K562 (cell line): ENCODE measurements around the gene MPI. TPM values are rescaled to one million over a fixed set of nuclear protein-coding genes. Genes with fewer than 3 reads are reported as not detected.

ENCODE experiments used
- ATAC-seq: fragments of 200-7000 bp; cut with Tn5 transposase; 3 replicates; pipeline ENCODE4 v1.9.1; 2020; ENCODE audit warnings: moderate library complexity
- BruUV-seq: library from RNA; stranded (reverse); fragments of 400-500 nt; replicated peaks from 2 replicates; lab custom pipeline; 2021; lab: Mats Ljungman, UMichigan
- CTCF ChIA-PET: fragments of 300-600 bp; formaldehyde crosslinking; extraction: SDS; loops from one replicate; lab custom pipeline; 2021; ENCODE audit warnings: low intra/inter-chr PET ratio; lab: Yijun Ruan, JAX
- POLR2A ChIA-PET: fragments of 300-600, 350-650 bp; sonication (Branson Sonifier 250); formaldehyde crosslinking; extraction: SDS; loops from one replicate; lab custom pipeline; 2021; ENCODE audit warnings: antibody characterized with exemption, inconsistent platforms; lab: Yijun Ruan, JAX
- DNase-seq, 4 experiments: peaks; one replicate each; pipeline versions ENCODE4 v3.0.0 to v3.0.0-alpha.2; 2011 to 2018; ENCODE audit warnings: low spot score in 3 of 4, mixed read lengths in 3 of 4; ENCODE audit errors: extremely low read depth in 1 of 4
- FAIRE-seq: peaks from 2 replicates; lab custom pipeline; 2011; peaks lifted over from hg19 to GRCh38; lab: Jason Lieb, UNC
- H2AFZ ChIP-seq: 2 replicates; pipeline ENCODE4 v1.6.0; 2011; ENCODE audit warnings: low read depth, low read length, control low read depth, inconsistent platforms
- H3K27ac ChIP-seq: fragments of 200-600 bp; 3 replicates; pipeline ENCODE4 v1.8.0; 2011; ENCODE audit warnings: low read depth, mild to moderate bottlenecking, control low read depth, inconsistent platforms, low read length, moderate library complexity, mixed read lengths; ENCODE audit errors: extremely low read depth
- H3K27me3 ChIP-seq, 2 experiments: fragments of 300-600 bp in 1 of 2; 2 replicates in 1 of 2; 3 replicates in 1 of 2; pipeline versions ENCODE4 v1.6.0 to v1.8.0; 2011; ENCODE audit warnings: inconsistent platforms in 2 of 2, low read length in 2 of 2, mild to moderate bottlenecking in 1 of 2, mixed read lengths in 1 of 2, moderate library complexity in 1 of 2; ENCODE audit not compliant: control insufficient read depth in 2 of 2, insufficient read depth in 2 of 2
- H3K36me3 ChIP-seq: fragments of 300-600 bp; 3 replicates; pipeline ENCODE4 v1.8.0; 2011; ENCODE audit warnings: mild to moderate bottlenecking, low read length, inconsistent platforms; ENCODE audit not compliant: control insufficient read depth, insufficient read depth
- H3K4me1 ChIP-seq, 2 experiments: fragments of 200-600 bp in 1 of 2; replicated peaks in 1 of 2; 2 replicates in 1 of 2; 3 replicates in 1 of 2; pipeline versions ENCODE4 v1.5.1 to v1.8.0; 2011; ENCODE audit warnings: inconsistent platforms in 2 of 2, low read length in 2 of 2, mild to moderate bottlenecking in 1 of 2, mixed read lengths in 1 of 2, moderate library complexity in 1 of 2; ENCODE audit not compliant: control insufficient read depth in 2 of 2, insufficient read depth in 2 of 2
- H3K4me2 ChIP-seq: 2 replicates; pipeline ENCODE4 v1.6.1; 2011; ENCODE audit warnings: low read length, control low read depth, inconsistent platforms, mixed read lengths; ENCODE audit not compliant: insufficient read depth
- H3K4me3 ChIP-seq: fragments of 200-600 bp; sonication (generic), shearing (Covaris generic); 2 replicates; pipeline ENCODE4 v1.5.1; 2016; ENCODE audit warnings: control low read depth, inconsistent platforms
- H3K79me2 ChIP-seq: fragments of 200-600 bp; 3 replicates; pipeline ENCODE4 v1.8.0; 2011; ENCODE audit warnings: low read length, inconsistent platforms; ENCODE audit not compliant: control insufficient read depth, insufficient read depth
- H3K9ac ChIP-seq, 2 experiments: 2 replicates each; pipeline versions ENCODE4 v1.6.0 to v1.6.1; 2011; ENCODE audit warnings: low read depth in 2 of 2, low read length in 2 of 2, control low read depth in 1 of 2, inconsistent platforms in 1 of 2, mild to moderate bottlenecking in 1 of 2, mixed read lengths in 1 of 2; ENCODE audit not compliant: insufficient read depth in 1 of 2
- H3K9me1 ChIP-seq: one replicate; pipeline ENCODE4 v1.6.0; 2011; ENCODE audit warnings: inconsistent platforms, mild to moderate bottlenecking, low read length, moderate library complexity; ENCODE audit not compliant: control insufficient read depth, insufficient read depth
- H3K9me3 ChIP-seq: replicated peaks from 2 replicates; pipeline ENCODE4 v1.5.1; 2011; ENCODE audit warnings: low read depth, low read length, inconsistent platforms; ENCODE audit not compliant: control insufficient read depth, insufficient read depth
- H4K20me1 ChIP-seq: replicated peaks from 2 replicates; pipeline ENCODE4 v1.6.1; 2011; ENCODE audit warnings: low read length, inconsistent platforms, mixed read lengths; ENCODE audit not compliant: control insufficient read depth, insufficient read depth
- CBX1 ChIP-seq: sonication (generic); IDR thresholded peaks from 2 replicates; pipeline ENCODE4 v1.6.1; 2016; ENCODE audit warnings: antibody characterized with exemption, low read depth, mild to moderate bottlenecking
- CCAR2 ChIP-seq: fragments of 200-400 bp; formaldehyde crosslinking; IDR thresholded peaks from 2 replicates; pipeline ENCODE4 v1.6.1; 2017; ENCODE audit warnings: mild to moderate bottlenecking, low read depth, low read length
- HINFP ChIP-seq: fragments of 450-650 bp; conservative IDR thresholded peaks from 2 replicates; pipeline ENCODE4 v1.6.1; 2016; ENCODE audit warnings: missing genetic modification characterization, low read depth, mild to moderate bottlenecking, control low read depth, missing compliant biosample characterization
- HMG20B ChIP-seq: fragments of 250-450 bp; sonication (Bioruptor Pico); IDR thresholded peaks from 2 replicates; pipeline ENCODE4 v1.5.0; 2021; ENCODE audit warnings: mild to moderate bottlenecking
- JUNB ChIP-seq: fragments of 450-650 bp; formaldehyde crosslinking; conservative IDR thresholded peaks from 2 replicates; pipeline ENCODE4 v1.4.0; 2020; ENCODE audit warnings: mild to moderate bottlenecking
- NCOR1 ChIP-seq: fragments of 450-650 bp; IDR thresholded peaks from 2 replicates; pipeline ENCODE4 v1.6.1; 2016; ENCODE audit warnings: mild to moderate bottlenecking, moderate library complexity
- NFXL1 ChIP-seq: fragments of 450-650 bp; formaldehyde crosslinking; IDR thresholded peaks from 2 replicates; pipeline ENCODE4 v1.4.0; 2021; ENCODE audit warnings: mild to moderate bottlenecking
- NR2F6 ChIP-seq: fragments of 450-650 bp; formaldehyde crosslinking; IDR thresholded peaks from 2 replicates; pipeline ENCODE4 v1.4.0; 2020; ENCODE audit warnings: mild to moderate bottlenecking
- PHB2 ChIP-seq: fragments of 450-650 bp; IDR thresholded peaks from 2 replicates; pipeline ENCODE4 v1.6.1; 2017; ENCODE audit warnings: low read depth
- POLR2AphosphoS2 ChIP-seq: IDR thresholded peaks from 2 replicates; pipeline ENCODE4 v1.6.1; 2012; ENCODE audit warnings: low read length, improper control_type of control experiment
- POLR2AphosphoS5 ChIP-seq: IDR thresholded peaks from 2 replicates; pipeline ENCODE4 v1.6.1; 2011; ENCODE audit warnings: mild to moderate bottlenecking, low read depth, low read length, moderate library complexity; ENCODE audit not compliant: control insufficient read depth, insufficient read depth
- POLR3A ChIP-seq: IDR thresholded peaks from 2 replicates; pipeline ENCODE4 v1.6.1; 2011; ENCODE audit warnings: borderline replicate concordance, mild to moderate bottlenecking, moderate library complexity; ENCODE audit not compliant: insufficient read length, insufficient read depth; ENCODE audit errors: extremely low read depth
- RUNX1 ChIP-seq: sonication (generic); IDR thresholded peaks from 2 replicates; pipeline ENCODE4 v1.6.1; 2016; ENCODE audit warnings: antibody characterized with exemption, low read depth
- STAT5A ChIP-seq: IDR thresholded peaks from 2 replicates; pipeline ENCODE4 v1.6.1; 2012; ENCODE audit warnings: low read length, inconsistent platforms, borderline replicate concordance
- ZNF217 ChIP-seq: sonication (generic); formaldehyde crosslinking; IDR thresholded peaks from 2 replicates; pipeline ENCODE4 v1.8.0; 2022; ENCODE audit warnings: mild to moderate bottlenecking, missing genetic modification reagents
- ZNF668 ChIP-seq: fragments of 250-450 bp; sonication (Bioruptor Pico); IDR thresholded peaks from 2 replicates; pipeline ENCODE4 v1.8.0; 2022; ENCODE audit warnings: mild to moderate bottlenecking, inconsistent platforms
- WGBS: fragments of 100-300 bp; shearing (Covaris generic); methylation state at CpG from one replicate; pipeline ENCODE4 v1.1.6; 2016; ENCODE audit warnings: low coverage, mixed read lengths; ENCODE audit not compliant: insufficient coverage; ENCODE audit errors: missing lambda C conversion rate; 5-methylcytosine and 5-hydroxymethylcytosine counted together
- in situ Hi-C: fragments of 300-500 bp; cut with MboI; formaldehyde crosslinking; loops from 4 replicates; pipeline ENCODE4 v1.15.0; 2018; ENCODE audit warnings: inconsistent platforms, mixed read lengths
- intact Hi-C: fragments of 100-400 bp; cut with micrococcal nuclease; formaldehyde crosslinking; loops from 2 replicates; pipeline ENCODE4 v1.14.2; 2022
- polyA plus RNA-seq, 8 experiments: library from polyadenylated mRNA; depleted of rRNA in 4 of 8; stranded (reverse) in 5 of 8; unstranded in 3 of 8; fragments of >200 nt; fragmentation: Nextera tagmentation in 2 of 8; fragmentation: Illumina TruSeq in 1 of 8; extraction: Ambion mirVana in 2 of 8; extraction: Trizol in 1 of 8; gene quantifications; 2 replicates each; pipeline versions ENCODE4 v1.2.1 to v1.2.3, GENCODE V29; 2011 to 2014; ENCODE audit warnings: inconsistent platforms in 1 of 8, missing spikeins in 1 of 8
- total RNA-seq, 7 experiments: library from RNA; depleted of rRNA in 6 of 7; stranded (reverse); fragments of >200 nt in 6 of 7; fragmentation: Illumina TruSeq in 2 of 7; extraction: Trizol in 2 of 7; gene quantifications; 2 replicates each; pipeline versions ENCODE4 v1.2.1 to v1.2.3, GENCODE V29; 2011 to 2021; ENCODE audit warnings: low replicate concordance in 1 of 7
- TF ChIP-seq, protein P1 (sequence below), 2 experiments: IDR thresholded peaks; 2 replicates each; pipeline ENCODE4 v1.6.1; 2011; ENCODE audit warnings: borderline replicate concordance in 1 of 2, control low read depth in 1 of 2, low read depth in 1 of 2, low read length in 1 of 2, mild to moderate bottlenecking in 1 of 2, mixed read lengths in 1 of 2, moderate library complexity in 1 of 2; ENCODE audit not compliant: insufficient read depth in 1 of 2, insufficient read length in 1 of 2, poor library complexity in 1 of 2, severe bottlenecking in 1 of 2; ENCODE audit errors: extremely low read depth in 1 of 2
- TF ChIP-seq, protein P2 (sequence below): sonication (generic); formaldehyde crosslinking; IDR thresholded peaks from 2 replicates; pipeline ENCODE4 v1.8.0; 2022; ENCODE audit warnings: mild to moderate bottlenecking, missing genetic modification reagents

MPI gene
- total and polyA plus RNA-seq, 9 of the 15 experiments (the other 6 are each of a cell fraction or from before 2014, with no cell fraction given): 30.7 to 105 (median 40.5) TPM

DNA sequence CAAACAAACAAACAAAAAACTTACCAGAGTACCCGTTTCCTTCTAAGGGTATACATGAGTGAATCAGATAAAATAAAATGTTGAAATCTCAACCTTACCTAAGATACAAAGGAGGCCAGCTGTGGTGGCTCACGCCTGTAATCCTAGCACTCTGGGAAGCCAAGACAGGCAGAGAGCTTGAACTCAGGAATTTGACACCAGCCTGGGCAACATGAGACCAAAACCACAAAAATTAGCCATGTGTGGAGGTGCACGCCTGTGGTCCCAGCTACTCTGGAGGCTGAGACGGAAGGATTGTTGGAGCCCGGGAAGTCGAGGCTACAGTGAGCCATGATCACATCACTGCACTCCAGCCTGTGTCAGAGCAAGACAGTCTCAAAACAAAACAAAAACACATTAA lies 27.8 kb downstream of the MPI start (continued):
- TF ChIP-seq, protein P1, sequence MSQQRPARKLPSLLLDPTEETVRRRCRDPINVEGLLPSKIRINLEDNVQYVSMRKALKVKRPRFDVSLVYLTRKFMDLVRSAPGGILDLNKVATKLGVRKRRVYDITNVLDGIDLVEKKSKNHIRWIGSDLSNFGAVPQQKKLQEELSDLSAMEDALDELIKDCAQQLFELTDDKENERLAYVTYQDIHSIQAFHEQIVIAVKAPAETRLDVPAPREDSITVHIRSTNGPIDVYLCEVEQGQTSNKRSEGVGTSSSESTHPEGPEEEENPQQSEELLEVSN (IDR thresholded peaks at IDR 0.05; ENCODE audit: borderline replicate concordance in 1 of 2, extremely low read depth in 1 of 2, insufficient read depth in 1 of 2, insufficient read length in 1 of 2, low read depth in 1 of 2, low read length in 1 of 2, poor library complexity in 1 of 2, severe bottlenecking in 1 of 2): no peak

DNA sequence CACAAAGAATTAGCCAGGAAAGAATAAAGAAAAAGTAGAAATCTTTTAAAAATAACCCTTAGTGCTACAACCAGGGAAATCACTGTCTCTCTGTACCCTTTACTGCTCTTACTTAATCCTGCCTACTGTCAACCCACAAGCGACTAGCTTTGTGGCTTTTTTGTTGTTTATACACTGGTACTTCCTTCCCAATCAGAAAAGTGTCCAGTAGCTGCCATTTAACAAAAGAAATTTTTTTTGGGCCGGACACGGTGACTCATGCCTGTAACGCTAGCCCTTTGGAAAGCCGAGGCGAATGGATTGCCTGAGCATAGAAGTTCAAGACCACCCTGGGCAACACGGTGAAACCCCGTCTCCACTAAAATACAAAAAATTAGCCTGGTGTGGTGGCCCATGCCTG lies 30.6 kb downstream of the MPI start:
- Histone ChIP-seq H3K9me1 (no peaks in the 10 kb centered on the region), H2AFZ (no peak overlapping the region), H3K27ac (no peak overlapping the region), H3K79me2 (no peaks in the 10 kb centered on the region), H3K4me2 (no peak overlapping the region), H3K27me3 (no peaks in the 10 kb centered on the region), H3K4me3 (no peak overlapping the region), H3K9ac (peak overlapping the region in 1 of 2 experiments; percentile 52; a peak in 1 of 4 replicates), H3K4me1 (no peaks in the 10 kb centered on the region), H3K9me3 (no peaks in the 10 kb centered on the region), H3K36me3 (peaks cover 90% of the 10 kb centered on the region), H4K20me1 (no peaks in the 10 kb centered on the region)
- BruUV-seq: no TSS peak
- FAIRE-seq (no peak), ATAC-seq (no peak), DNase-seq (no peak)
- 93% methylated on average over 8 of the region's 8 CpGs for WGBS
- ChIA-PET CTCF (no interaction called here), POLR2A (interaction anchor here (1.2 to 1.9 kb wide), 4 partner anchors 8 to 18 kb away, joined by 5 to 14 read pairs (median 7); partner anchors contain the start of gene COX5A)
- in situ Hi-C loops: no loop called here
- intact Hi-C loops: no loop called here
- TF ChIP-seq POLR3A (no peak), HINFP (tag) (no peak), RUNX1 (no peak), CBX1 (no peak), ZNF668 (CRISPR knock-in tag) (no peak), STAT5A (no peak), NR2F6 (CRISPR knock-in tag) (no peak), JUNB (CRISPR knock-in tag) (no peak), NCOR1 (no peak), NFXL1 (no peak), HMG20B (CRISPR knock-in tag) (no peak), POLR2AphosphoS5 (no peak), CCAR2 (no peak), PHB2 (no peak), POLR2AphosphoS2 (no peak), ZNF217 (CRISPR knock-in tag) (no peak)
- TF ChIP-seq, protein P2, sequence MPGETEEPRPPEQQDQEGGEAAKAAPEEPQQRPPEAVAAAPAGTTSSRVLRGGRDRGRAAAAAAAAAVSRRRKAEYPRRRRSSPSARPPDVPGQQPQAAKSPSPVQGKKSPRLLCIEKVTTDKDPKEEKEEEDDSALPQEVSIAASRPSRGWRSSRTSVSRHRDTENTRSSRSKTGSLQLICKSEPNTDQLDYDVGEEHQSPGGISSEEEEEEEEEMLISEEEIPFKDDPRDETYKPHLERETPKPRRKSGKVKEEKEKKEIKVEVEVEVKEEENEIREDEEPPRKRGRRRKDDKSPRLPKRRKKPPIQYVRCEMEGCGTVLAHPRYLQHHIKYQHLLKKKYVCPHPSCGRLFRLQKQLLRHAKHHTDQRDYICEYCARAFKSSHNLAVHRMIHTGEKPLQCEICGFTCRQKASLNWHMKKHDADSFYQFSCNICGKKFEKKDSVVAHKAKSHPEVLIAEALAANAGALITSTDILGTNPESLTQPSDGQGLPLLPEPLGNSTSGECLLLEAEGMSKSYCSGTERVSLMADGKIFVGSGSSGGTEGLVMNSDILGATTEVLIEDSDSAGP (CRISPR knock-in tag): no peak
